Thyroid gland (tissue), 4 donors: ENCODE measurements around the gene ABLIM1. TPM values are rescaled to one million over a fixed set of nuclear protein-coding genes. Genes with fewer than 3 reads are reported as not detected.

ENCODE experiments used
- DNase-seq, 2 donors: peaks; one replicate each; pipeline ENCODE4 v3.0.0-alpha.2; 2019
- H3K27ac ChIP-seq, 3 donors: fragments of 200-600 bp; sonication (generic); 1 replicate in 2 of 3; 2 replicates in 1 of 3; pipeline ENCODE4 v1.5.1; 2016 to 2019; ENCODE audit warnings: mild to moderate bottlenecking in 1 of 3, moderate library complexity in 1 of 3
- H3K27me3 ChIP-seq: fragments of 200-600 bp; sonication (generic); one replicate; pipeline ENCODE4 v1.5.1; 2019
- H3K36me3 ChIP-seq, 2 donors: fragments of 200-600 bp; sonication (generic); one replicate each; pipeline ENCODE4 v1.5.1; 2016 to 2019
- H3K4me1 ChIP-seq, 2 donors: fragments of 200-600 bp; sonication (generic); one replicate each; pipeline ENCODE4 v1.5.1; 2017 to 2019
- H3K4me3 ChIP-seq, 3 donors: fragments of 200-600 bp; sonication (generic); replicated peaks in 1 of 3; 1 replicate in 2 of 3; 2 replicates in 1 of 3; pipeline ENCODE4 v1.5.1; 2016; ENCODE audit warnings: mild to moderate bottlenecking in 1 of 3
- H3K9me3 ChIP-seq: fragments of 200-600 bp; sonication (generic); one replicate; pipeline ENCODE4 v1.5.1; 2017
- CTCF ChIP-seq, 6 experiments: fragments of 200-600 bp in 3 of 6; fragments of 450-650 bp in 3 of 6; sonication (generic) in 3 of 6; IDR thresholded peaks; one replicate each; pipeline ENCODE4 v1.5.1; 2016 to 2019; ENCODE audit warnings: antibody characterized with exemption in 6 of 6, mild to moderate bottlenecking in 2 of 6, inconsistent platforms in 1 of 6, moderate library complexity in 1 of 6
- POLR2A ChIP-seq, 2 donors: fragments of 450-650 bp; IDR thresholded peaks; one replicate each; pipeline ENCODE4 v1.6.1; 2017; ENCODE audit warnings: antibody characterized with exemption in 2 of 2, mild to moderate bottlenecking in 2 of 2, moderate library complexity in 1 of 2
- WGBS, 2 donors: methylation state at CpG; one replicate each; pipeline ENCODE4 v1.1.5; 2017; 5-methylcytosine and 5-hydroxymethylcytosine counted together
- intact Hi-C: fragments of 100-400 bp; cut with DNase I; formaldehyde crosslinking; loops from one replicate; pipeline ENCODE4 v1.15.1; 2023
- total RNA-seq, 4 donors: library from RNA; depleted of rRNA; stranded (reverse); fragments of >200 nt; gene quantifications; one replicate each; pipeline ENCODE4 v1.2.3, GENCODE V29; 2016

The ABLIM1 gene
- total RNA-seq, 4 donors from 2014 or later = 225 to 404 (median 382) TPM

GRCh38 chr10:114453576-114453975 is 204.5 kb downstream of the ABLIM1 start:
- H3K4me1 ChIP-seq = peaks cover 11 to 13% of the 10 kb centered on the region in 2 donors
- 96 to 97% methylated on average over 9 of the region's 9 CpGs for WGBS, 2 donors
- no peak overlapping the region for H3K4me3 ChIP-seq
- peaks cover 0 to 3% of the 10 kb centered on the region in 2 donors for H3K36me3 ChIP-seq
- no peak for TF ChIP-seq CTCF (IDR thresholded peaks at IDR 0.05)
- no peak for TF ChIP-seq POLR2A (IDR thresholded peaks at IDR 0.05)
- no peak for DNase-seq
- intact Hi-C loops = no loop called here
- no peaks in the 10 kb centered on the region for H3K9me3 ChIP-seq
- H3K27ac ChIP-seq = no peak overlapping the region
- H3K27me3 ChIP-seq = no peaks in the 10 kb centered on the region

GRCh38 chr10:114448897-114449296 is 209.2 kb downstream of the ABLIM1 start:
- no peak for DNase-seq
- H3K36me3 ChIP-seq = peaks cover under 1 to 3% of the 10 kb centered on the region in 2 donors
- no peaks in the 10 kb centered on the region for H3K27me3 ChIP-seq
- intact Hi-C loops = no loop called here
- TF ChIP-seq CTCF (IDR thresholded peaks at IDR 0.05) (no peak), POLR2A (IDR thresholded peaks at IDR 0.05) (peak in 1 of 2 donors; percentile 15)
- H3K4me1 ChIP-seq = peaks cover 21 to 27% of the 10 kb centered on the region in 2 donors
- H3K9me3 ChIP-seq = no peaks in the 10 kb centered on the region
- peak overlapping the region in 1 of 3 donors; percentile 25 for H3K27ac ChIP-seq
- H3K4me3 ChIP-seq = no peak overlapping the region
- 52 to 59% methylated on average over 2 of the region's 2 CpGs for WGBS, 2 donors

- no peaks in the 10 kb centered on the region for H3K27me3 ChIP-seq
- peak overlapping the region in 1 of 3 donors; percentile 10 for H3K27ac ChIP-seq
- no peak for DNase-seq
- no peaks in the 10 kb centered on the region for H3K9me3 ChIP-seq
- no peak for TF ChIP-seq POLR2A (IDR thresholded peaks at IDR 0.05)
- TF ChIP-seq CTCF (IDR thresholded peaks at IDR 0.05) = no peak
- 82 to 85% methylated on average over 6 of the region's 6 CpGs for WGBS, 2 donors
- H3K4me1 ChIP-seq = peaks cover 21 to 27% of the 10 kb centered on the region in 2 donors
- H3K4me3 ChIP-seq = no peak overlapping the region
- peaks cover 15 to 28% of the 10 kb centered on the region in 2 donors for H3K36me3 ChIP-seq
- intact Hi-C loops = no loop called here
Measured at GRCh38 chr10:114445332-114445731, 212.7 kb downstream of the ABLIM1 start.

- no peak for DNase-seq
- TF ChIP-seq POLR2A (IDR thresholded peaks at IDR 0.05) (no peak), CTCF (IDR thresholded peaks at IDR 0.05) (no peak)
- H3K27me3 ChIP-seq = no peaks in the 10 kb centered on the region
- peak overlapping the region in 1 of 3 donors; percentile 10 for H3K27ac ChIP-seq
- H3K9me3 ChIP-seq = no peaks in the 10 kb centered on the region
- H3K36me3 ChIP-seq = peaks cover 20 to 33% of the 10 kb centered on the region in 2 donors
- intact Hi-C loops = no loop called here
- no peak overlapping the region for H3K4me3 ChIP-seq
- peaks cover 21 to 26% of the 10 kb centered on the region in 2 donors for H3K4me1 ChIP-seq
Measured at GRCh38 chr10:114444819-114445218, 213.3 kb downstream of the ABLIM1 start.

GRCh38 chr10:114442091-114442630 is 215.9 kb downstream of the ABLIM1 start:
- Histone ChIP-seq H3K27ac (peak overlapping the region in 1 of 3 donors; percentile 24), H3K4me3 (no peak overlapping the region), H3K36me3 (peaks cover 34 to 50% of the 10 kb centered on the region in 2 donors), H3K27me3 (no peaks in the 10 kb centered on the region), H3K4me1 (peaks cover 23% of the 10 kb centered on the region in 2 donors), H3K9me3 (no peaks in the 10 kb centered on the region)
- no peak for DNase-seq
- 84 to 95% methylated on average over 4 of the region's 4 CpGs for WGBS, 2 donors
- no peak for TF ChIP-seq CTCF (IDR thresholded peaks at IDR 0.05)
- no peak for TF ChIP-seq POLR2A (IDR thresholded peaks at IDR 0.05)
- intact Hi-C loops = no loop called here
